ENCODE measurements around the gene PARD3. TPM values are rescaled to one million over a fixed set of nuclear protein-coding genes. Genes with fewer than 3 reads are reported as not detected.
"Not testable (repeated sequence)": the region's sequence is repeated elsewhere in the genome, so short reads cannot be mapped to it uniquely, and the experiment has no call there.

Gene PARD3
- polyA plus RNA-seq, 1 donor from 2014 or later = 12.4 TPM

DNA sequence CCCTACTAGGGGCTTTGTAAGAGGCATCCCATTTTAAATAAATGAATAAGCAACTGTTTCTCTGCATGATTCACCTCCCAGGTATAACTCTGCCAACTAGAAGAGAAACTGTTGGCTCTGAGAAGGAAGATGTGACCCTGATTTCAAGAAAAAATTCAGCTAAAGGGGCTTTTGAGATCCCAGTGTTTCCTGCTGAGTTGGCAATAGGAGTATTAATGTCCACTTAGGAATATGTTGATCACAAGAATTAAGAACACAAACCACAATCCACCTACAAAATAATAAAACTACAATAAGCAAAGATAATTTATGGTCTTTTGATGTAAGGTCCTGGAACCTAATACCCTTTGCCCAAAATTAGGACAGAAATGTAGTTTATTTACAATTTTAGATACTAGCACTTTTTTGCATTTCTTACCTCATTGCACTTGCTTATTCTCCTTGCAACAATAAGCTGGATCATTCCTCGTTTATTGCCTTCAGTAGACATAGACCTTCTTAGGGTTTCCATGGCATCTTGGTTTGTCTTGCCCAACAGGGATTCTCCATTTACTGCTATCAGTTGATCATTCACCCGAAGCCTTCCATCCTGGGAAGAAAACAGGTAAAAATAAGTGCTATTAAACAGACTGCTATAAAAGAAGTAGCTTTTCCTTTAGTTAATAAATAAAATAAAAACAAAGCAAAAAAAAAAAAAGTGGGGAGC, 456.2 kb downstream of the PARD3 start:
- Histone ChIP-seq H3K9ac (ENCODE audit: low read length) (no peak overlapping the region), H3K27ac (ENCODE audit: low read length) (no peak overlapping the region), H3K4me2 (ENCODE audit: low read length) (no peak overlapping the region), H3F3A (ENCODE audit: insufficient read depth, low read length, poor library complexity, severe bottlenecking) (no peaks in the 10 kb centered on the region), H3K36me3 (ENCODE audit: insufficient read depth, low read length) (no peaks in the 10 kb centered on the region), H3K9me3 (ENCODE audit: low read length) (no peaks in the 10 kb centered on the region), H4K20me1 (ENCODE audit: insufficient read depth) (no peaks in the 10 kb centered on the region), H3K27me3 (ENCODE audit: insufficient read depth, low read depth, low read length) (no peaks in the 10 kb centered on the region), H3K9me2 (ENCODE audit: insufficient read depth, low read length) (no peaks in the 10 kb centered on the region), H3K79me2 (replicated peaks; ENCODE audit: insufficient read depth, low read length) (no peaks in the 10 kb centered on the region), H3K4me3 (ENCODE audit: low read length) (no peak overlapping the region), H2AFZ (ENCODE audit: low read depth, low read length) (no peak overlapping the region)
- TF ChIP-seq TAF1 (IDR thresholded peaks at IDR 0.05; ENCODE audit: low read depth) (no peak), EP300 (conservative IDR thresholded peaks at IDR 0.05; ENCODE audit: poor library complexity, severe bottlenecking) (no peak), EZH2 (IDR thresholded peaks at IDR 0.05; ENCODE audit: borderline replicate concordance, insufficient read depth, low read length, poor library complexity, severe bottlenecking) (no peak), POLR2AphosphoS5 (IDR thresholded peaks at IDR 0.05) (no peak), SMC3 (conservative IDR thresholded peaks at IDR 0.05; ENCODE audit: poor library complexity) (no peak), RAD21 (conservative IDR thresholded peaks at IDR 0.05) (no peak), MXI1 (conservative IDR thresholded peaks at IDR 0.05; ENCODE audit: poor library complexity, severe bottlenecking) (no peak)
- TF ChIP-seq, protein P1, sequence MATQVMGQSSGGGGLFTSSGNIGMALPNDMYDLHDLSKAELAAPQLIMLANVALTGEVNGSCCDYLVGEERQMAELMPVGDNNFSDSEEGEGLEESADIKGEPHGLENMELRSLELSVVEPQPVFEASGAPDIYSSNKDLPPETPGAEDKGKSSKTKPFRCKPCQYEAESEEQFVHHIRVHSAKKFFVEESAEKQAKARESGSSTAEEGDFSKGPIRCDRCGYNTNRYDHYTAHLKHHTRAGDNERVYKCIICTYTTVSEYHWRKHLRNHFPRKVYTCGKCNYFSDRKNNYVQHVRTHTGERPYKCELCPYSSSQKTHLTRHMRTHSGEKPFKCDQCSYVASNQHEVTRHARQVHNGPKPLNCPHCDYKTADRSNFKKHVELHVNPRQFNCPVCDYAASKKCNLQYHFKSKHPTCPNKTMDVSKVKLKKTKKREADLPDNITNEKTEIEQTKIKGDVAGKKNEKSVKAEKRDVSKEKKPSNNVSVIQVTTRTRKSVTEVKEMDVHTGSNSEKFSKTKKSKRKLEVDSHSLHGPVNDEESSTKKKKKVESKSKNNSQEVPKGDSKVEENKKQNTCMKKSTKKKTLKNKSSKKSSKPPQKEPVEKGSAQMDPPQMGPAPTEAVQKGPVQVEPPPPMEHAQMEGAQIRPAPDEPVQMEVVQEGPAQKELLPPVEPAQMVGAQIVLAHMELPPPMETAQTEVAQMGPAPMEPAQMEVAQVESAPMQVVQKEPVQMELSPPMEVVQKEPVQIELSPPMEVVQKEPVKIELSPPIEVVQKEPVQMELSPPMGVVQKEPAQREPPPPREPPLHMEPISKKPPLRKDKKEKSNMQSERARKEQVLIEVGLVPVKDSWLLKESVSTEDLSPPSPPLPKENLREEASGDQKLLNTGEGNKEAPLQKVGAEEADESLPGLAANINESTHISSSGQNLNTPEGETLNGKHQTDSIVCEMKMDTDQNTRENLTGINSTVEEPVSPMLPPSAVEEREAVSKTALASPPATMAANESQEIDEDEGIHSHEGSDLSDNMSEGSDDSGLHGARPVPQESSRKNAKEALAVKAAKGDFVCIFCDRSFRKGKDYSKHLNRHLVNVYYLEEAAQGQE (IDR thresholded peaks at IDR 0.05; ENCODE audit: borderline replicate concordance) = no peak
- TF ChIP-seq, protein P2, sequence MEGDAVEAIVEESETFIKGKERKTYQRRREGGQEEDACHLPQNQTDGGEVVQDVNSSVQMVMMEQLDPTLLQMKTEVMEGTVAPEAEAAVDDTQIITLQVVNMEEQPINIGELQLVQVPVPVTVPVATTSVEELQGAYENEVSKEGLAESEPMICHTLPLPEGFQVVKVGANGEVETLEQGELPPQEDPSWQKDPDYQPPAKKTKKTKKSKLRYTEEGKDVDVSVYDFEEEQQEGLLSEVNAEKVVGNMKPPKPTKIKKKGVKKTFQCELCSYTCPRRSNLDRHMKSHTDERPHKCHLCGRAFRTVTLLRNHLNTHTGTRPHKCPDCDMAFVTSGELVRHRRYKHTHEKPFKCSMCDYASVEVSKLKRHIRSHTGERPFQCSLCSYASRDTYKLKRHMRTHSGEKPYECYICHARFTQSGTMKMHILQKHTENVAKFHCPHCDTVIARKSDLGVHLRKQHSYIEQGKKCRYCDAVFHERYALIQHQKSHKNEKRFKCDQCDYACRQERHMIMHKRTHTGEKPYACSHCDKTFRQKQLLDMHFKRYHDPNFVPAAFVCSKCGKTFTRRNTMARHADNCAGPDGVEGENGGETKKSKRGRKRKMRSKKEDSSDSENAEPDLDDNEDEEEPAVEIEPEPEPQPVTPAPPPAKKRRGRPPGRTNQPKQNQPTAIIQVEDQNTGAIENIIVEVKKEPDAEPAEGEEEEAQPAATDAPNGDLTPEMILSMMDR (IDR thresholded peaks at IDR 0.05; ENCODE audit: poor library complexity, severe bottlenecking) = no peak

DNA sequence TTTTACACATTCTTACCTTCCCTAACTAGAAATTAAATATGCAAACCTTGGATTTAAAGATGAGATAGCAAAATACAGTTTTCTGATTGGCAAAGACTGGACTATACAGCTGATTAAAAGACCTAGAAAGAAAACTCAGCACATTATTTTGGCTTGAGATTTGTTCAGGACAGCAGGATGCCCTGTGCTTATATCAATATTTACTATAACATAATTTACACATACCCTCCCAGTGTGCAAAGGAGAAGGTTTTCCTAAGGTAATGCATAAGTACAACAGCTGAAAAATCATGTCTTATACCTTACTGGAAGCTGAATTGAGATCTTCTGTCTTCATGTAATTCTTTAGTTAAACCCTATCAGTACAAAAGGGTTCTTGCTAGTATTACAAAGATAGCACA, 458.6 kb downstream of the PARD3 start:
- Histone ChIP-seq H3F3A (ENCODE audit: insufficient read depth, low read length, poor library complexity, severe bottlenecking) (no peaks in the 10 kb centered on the region), H3K27ac (ENCODE audit: low read length) (no peak overlapping the region), H3K79me2 (replicated peaks; ENCODE audit: insufficient read depth, low read length) (no peaks in the 10 kb centered on the region), H3K27me3 (ENCODE audit: insufficient read depth, low read depth, low read length) (no peaks in the 10 kb centered on the region), H3K36me3 (ENCODE audit: insufficient read depth, low read length) (no peaks in the 10 kb centered on the region), H3K9me2 (ENCODE audit: insufficient read depth, low read length) (no peaks in the 10 kb centered on the region), H2AFZ (ENCODE audit: low read depth, low read length) (no peak overlapping the region), H3K9me3 (ENCODE audit: low read length) (no peaks in the 10 kb centered on the region), H3K4me2 (ENCODE audit: low read length) (no peak overlapping the region), H3K4me3 (ENCODE audit: low read length) (no peak overlapping the region), H4K20me1 (ENCODE audit: insufficient read depth) (no peaks in the 10 kb centered on the region), H3K9ac (ENCODE audit: low read length) (no peak overlapping the region)
- TF ChIP-seq, protein P1 (IDR thresholded peaks at IDR 0.05; ENCODE audit: borderline replicate concordance) = no peak
- no peak for TF ChIP-seq RAD21 (conservative IDR thresholded peaks at IDR 0.05)
- TF ChIP-seq EZH2 (IDR thresholded peaks at IDR 0.05; ENCODE audit: borderline replicate concordance, insufficient read depth, low read length, poor library complexity, severe bottlenecking) = no peak
- no peak for TF ChIP-seq SMC3 (conservative IDR thresholded peaks at IDR 0.05; ENCODE audit: poor library complexity)

DNA sequence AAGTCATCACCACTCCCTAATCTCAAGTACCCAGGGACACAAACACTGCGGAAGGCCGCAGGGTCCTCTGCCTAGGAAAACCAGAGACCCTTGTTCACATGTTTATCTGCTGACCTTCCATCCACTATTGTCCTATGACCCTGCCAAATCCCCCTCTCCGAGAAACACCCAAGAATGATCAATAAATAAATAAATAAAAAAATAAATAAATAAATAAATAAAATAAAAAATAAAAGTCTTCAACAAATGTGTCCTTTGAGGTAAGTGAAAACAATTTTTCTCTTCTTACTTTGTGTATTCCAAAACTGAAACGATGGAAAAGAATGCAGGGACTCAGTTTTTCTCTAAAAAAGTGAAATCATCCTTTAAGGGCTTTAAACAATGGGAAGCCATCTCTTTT, 461.6 kb downstream of the PARD3 start:
- H3K9ac ChIP-seq (ENCODE audit: low read length); H3K36me3 ChIP-seq (ENCODE audit: insufficient read depth, low read length); H3K79me2 ChIP-seq (replicated peaks; ENCODE audit: insufficient read depth, low read length); H2AFZ ChIP-seq (ENCODE audit: low read depth, low read length); H3K9me2 ChIP-seq (ENCODE audit: insufficient read depth, low read length); H4K20me1 ChIP-seq (ENCODE audit: insufficient read depth); H3K9me3 ChIP-seq (ENCODE audit: low read length); H3K27me3 ChIP-seq (ENCODE audit: insufficient read depth, low read depth, low read length); H3K4me2 ChIP-seq (ENCODE audit: low read length); H3F3A ChIP-seq (ENCODE audit: insufficient read depth, low read length, poor library complexity, severe bottlenecking); H3K4me3 ChIP-seq (ENCODE audit: low read length); H3K27ac ChIP-seq (ENCODE audit: low read length): not testable (repeated sequence)
